CD4-positive, alpha-beta T cell (primary cell): ENCODE measurements around the gene CABP4. TPM values are rescaled to one million over a fixed set of nuclear protein-coding genes. Genes with fewer than 3 reads are reported as not detected.

Experiments used
- ATAC-seq: fragments of 200-7000 bp; cut with Tn5 transposase; one replicate; pipeline ENCODE4 v1.10.0; 2022; ENCODE audit warnings: mild to moderate bottlenecking; ENCODE audit not compliant: poor library complexity
- CTCF ChIA-PET: fragments of 350-600 bp; sonication (Branson Sonifier 250); formaldehyde crosslinking; loops from one replicate; lab custom pipeline; 2021; ENCODE audit warnings: antibody characterized with exemption, inconsistent platforms; lab: Charles Lee
- POLR2A ChIA-PET: fragments of 350-600 bp; sonication (Branson Sonifier 250); formaldehyde crosslinking; loops from one replicate; lab custom pipeline; 2021; ENCODE audit warnings: antibody characterized with exemption, inconsistent platforms; lab: Charles Lee
- DNase-seq, 14 experiments: peaks; one replicate each; pipeline ENCODE4 v3.0.0-alpha.2; 2013 to 2020; ENCODE audit warnings: mixed read lengths in 2 of 14
- H3K27ac ChIP-seq, 2 donors: one replicate each; pipeline versions ENCODE4 v1.5.1 to v1.7.0; 2013; ENCODE audit warnings: low read length in 2 of 2, low read depth in 1 of 2, mild to moderate bottlenecking in 1 of 2
- H3K27me3 ChIP-seq, 2 experiments: 1 replicate in 1 of 2; 2 replicates in 1 of 2; pipeline versions ENCODE4 v1.6.1 to v1.7.0; 2013; ENCODE audit warnings: low read length in 2 of 2, control low read depth in 1 of 2, mild to moderate bottlenecking in 1 of 2, moderate library complexity in 1 of 2; ENCODE audit not compliant: insufficient read depth in 2 of 2, control insufficient read depth in 1 of 2
- H3K36me3 ChIP-seq: one replicate; pipeline ENCODE4 v1.6.1; 2013; ENCODE audit warnings: low read length, control low read depth; ENCODE audit not compliant: insufficient read depth
- H3K4me1 ChIP-seq: one replicate; pipeline ENCODE4 v1.6.1; 2013; ENCODE audit warnings: low read length, control low read depth; ENCODE audit not compliant: insufficient read depth
- H3K4me3 ChIP-seq: one replicate; pipeline ENCODE4 v1.5.1; 2013; ENCODE audit warnings: mild to moderate bottlenecking, low read length, moderate library complexity
- H3K9me3 ChIP-seq, 2 experiments: 1 replicate in 1 of 2; 2 replicates in 1 of 2; pipeline versions ENCODE4 v1.6.1 to v1.7.0; 2013; ENCODE audit warnings: low read length in 2 of 2, mild to moderate bottlenecking in 2 of 2, control low read depth in 1 of 2, moderate library complexity in 1 of 2; ENCODE audit not compliant: control insufficient read depth in 1 of 2, insufficient read depth in 1 of 2
- H3K27ac Mint-ChIP-seq: one replicate; pipeline ENCODE4 v1.8.0; 2020; ENCODE audit warnings: mixed read lengths
- H3K27me3 Mint-ChIP-seq: one replicate; pipeline ENCODE4 v1.8.0; 2021; ENCODE audit warnings: mixed read lengths
- H3K36me3 Mint-ChIP-seq: one replicate; pipeline ENCODE4 v1.8.0; 2021; ENCODE audit warnings: low read depth, mixed read lengths
- H3K4me1 Mint-ChIP-seq: one replicate; pipeline ENCODE4 v1.8.0; 2021; ENCODE audit warnings: low read depth, mixed read lengths
- H3K4me3 Mint-ChIP-seq: one replicate; pipeline ENCODE4 v1.8.0; 2020; ENCODE audit warnings: mild to moderate bottlenecking, mixed read lengths
- H3K9me3 Mint-ChIP-seq: one replicate; pipeline ENCODE4 v1.8.0; 2020; ENCODE audit warnings: mixed read lengths
- intact Hi-C, 2 experiments: fragments of 100-400 bp; cut with DNase I in 1 of 2; cut with micrococcal nuclease in 1 of 2; formaldehyde crosslinking; loops; one replicate each; pipeline versions ENCODE4 v1.15.1 to v1.9.0; 2023 to 2025; cut with DNase I, micrococcal nuclease
- total RNA-seq, 174 experiments: library from RNA in 2 of 174; stranded (reverse) in 2 of 174; gene quantifications; one replicate each; pipeline ENCODE4 v1.2.3 and lab custom pipeline; 2021 to 2026
- TF ChIP-seq, protein P1 (sequence below): fragments of 200-600 bp; IDR thresholded peaks from one replicate; pipeline ENCODE4 v1.8.0; 2022; ENCODE audit warnings: antibody characterized with exemption, mild to moderate bottlenecking

CABP4 gene
- total RNA-seq, 2 experiments from 2014 or later: 7.5 to 8.5 TPM

DNA sequence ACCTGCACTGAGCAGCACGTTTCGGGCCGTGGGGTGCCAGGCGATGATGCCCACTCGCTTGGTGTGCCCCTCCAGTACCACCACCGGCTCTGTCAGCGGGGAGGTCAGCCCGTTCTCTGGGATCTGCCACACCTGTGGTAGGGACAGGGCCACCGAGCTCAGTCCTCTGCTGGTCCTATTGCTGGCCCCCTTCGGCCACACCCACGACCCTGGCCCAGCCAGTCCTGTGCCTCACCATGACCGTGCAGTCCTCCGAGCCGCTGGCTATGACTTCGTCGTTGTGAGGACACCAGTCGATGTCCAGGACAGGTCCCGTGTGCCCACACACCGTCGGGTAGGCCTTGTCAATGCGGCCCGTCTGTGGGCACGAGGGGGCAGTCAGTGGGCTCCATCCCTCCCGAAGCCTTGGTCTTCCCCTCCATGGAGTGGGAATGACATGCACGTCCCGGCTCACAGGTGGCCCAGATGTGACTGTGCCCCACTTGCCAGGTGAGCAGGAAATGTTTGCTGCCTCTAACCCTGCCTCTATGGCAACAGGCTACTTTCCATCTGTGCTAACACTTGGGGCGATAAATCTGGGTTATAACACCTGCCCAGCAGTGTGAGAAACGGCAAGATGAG is 13.3 kb upstream of the CABP4 start:
- H3K4me1 Mint-ChIP-seq: peaks cover 74% of the 10 kb centered on the region
- Histone ChIP-seq H3K9me3 (no peaks in the 10 kb centered on the region), H3K4me3 (no peak overlapping the region), H3K27me3 (no peaks in the 10 kb centered on the region), H3K36me3 (no peaks in the 10 kb centered on the region), H3K27ac (peak overlapping the region; percentile 0 to 94), H3K4me1 (peaks cover 82% of the 10 kb centered on the region)
- DNase-seq (peak in 2 of 14 experiments; percentile 64 to 71), ATAC-seq (peak; percentile 12)
- no peaks in the 10 kb centered on the region for H3K27me3 Mint-ChIP-seq
- H3K27ac Mint-ChIP-seq: peak overlapping the region; percentile 98
- ChIA-PET POLR2A (interaction anchor here (1.2 to 17.7 kb wide), 9 partner anchors 12 to 202 kb away, joined by 3 to 411 read pairs (median 6); partner anchors contain the start of genes AIP, CABP4, CARNS1 and GPR152), CTCF (interaction anchor here (1.6 kb wide), 1 partner anchor 40 kb away, joined by 6 read pairs; the partner anchor contains the start of gene PPP1CA)
- peaks cover 25% of the 10 kb centered on the region for H3K36me3 Mint-ChIP-seq
- intact Hi-C loops: no loop called here
- H3K9me3 Mint-ChIP-seq: no peaks in the 10 kb centered on the region
- TF ChIP-seq, protein P1, sequence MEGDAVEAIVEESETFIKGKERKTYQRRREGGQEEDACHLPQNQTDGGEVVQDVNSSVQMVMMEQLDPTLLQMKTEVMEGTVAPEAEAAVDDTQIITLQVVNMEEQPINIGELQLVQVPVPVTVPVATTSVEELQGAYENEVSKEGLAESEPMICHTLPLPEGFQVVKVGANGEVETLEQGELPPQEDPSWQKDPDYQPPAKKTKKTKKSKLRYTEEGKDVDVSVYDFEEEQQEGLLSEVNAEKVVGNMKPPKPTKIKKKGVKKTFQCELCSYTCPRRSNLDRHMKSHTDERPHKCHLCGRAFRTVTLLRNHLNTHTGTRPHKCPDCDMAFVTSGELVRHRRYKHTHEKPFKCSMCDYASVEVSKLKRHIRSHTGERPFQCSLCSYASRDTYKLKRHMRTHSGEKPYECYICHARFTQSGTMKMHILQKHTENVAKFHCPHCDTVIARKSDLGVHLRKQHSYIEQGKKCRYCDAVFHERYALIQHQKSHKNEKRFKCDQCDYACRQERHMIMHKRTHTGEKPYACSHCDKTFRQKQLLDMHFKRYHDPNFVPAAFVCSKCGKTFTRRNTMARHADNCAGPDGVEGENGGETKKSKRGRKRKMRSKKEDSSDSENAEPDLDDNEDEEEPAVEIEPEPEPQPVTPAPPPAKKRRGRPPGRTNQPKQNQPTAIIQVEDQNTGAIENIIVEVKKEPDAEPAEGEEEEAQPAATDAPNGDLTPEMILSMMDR: no peak
- peak overlapping the region; percentile 82 for H3K4me3 Mint-ChIP-seq

DNA sequence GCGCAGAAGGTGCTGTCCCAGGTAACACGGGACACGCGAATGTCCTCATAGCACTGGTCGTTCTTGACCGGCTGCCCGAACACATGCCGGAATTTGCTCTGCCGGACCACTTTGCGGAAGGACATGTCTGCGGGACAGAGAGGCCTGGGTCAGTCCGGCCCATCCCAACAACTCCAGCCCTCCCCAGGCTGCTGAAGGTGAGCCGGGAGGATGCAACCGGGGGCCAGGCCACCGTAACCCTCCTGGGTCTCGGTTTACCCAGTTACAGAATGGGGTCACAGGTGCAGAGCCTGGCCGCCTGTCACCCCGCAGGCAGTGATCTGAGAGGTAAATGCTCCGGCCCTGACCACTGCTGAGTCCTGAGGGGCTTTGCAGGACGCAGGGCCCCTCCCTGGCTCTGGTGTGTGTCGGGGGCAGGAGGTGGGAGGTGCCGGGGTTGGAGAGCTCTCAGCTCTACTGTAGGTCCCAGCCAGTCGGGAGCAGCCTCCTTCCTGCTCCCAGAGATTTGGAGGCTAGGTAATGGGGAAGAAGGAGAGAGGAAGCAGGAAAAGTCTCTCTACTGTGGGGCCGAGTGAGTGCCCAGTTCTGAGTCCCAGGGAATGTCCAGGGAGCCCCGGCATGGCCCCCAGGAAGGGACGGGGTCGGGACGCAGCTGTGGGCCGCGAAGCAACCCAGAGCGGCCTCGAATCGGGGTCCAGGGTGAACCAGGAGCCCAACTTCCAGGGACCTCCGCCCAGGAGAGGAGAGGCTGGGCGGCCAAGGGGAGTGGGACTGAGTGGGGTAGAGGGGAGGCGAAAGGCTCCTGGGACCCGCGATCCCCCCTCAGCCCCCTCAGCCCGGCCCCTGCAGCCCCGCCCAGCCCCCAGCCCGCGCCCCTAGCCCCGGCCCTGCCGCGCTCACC is 12.4 kb upstream of the CABP4 start:
- no peaks in the 10 kb centered on the region for H3K9me3 ChIP-seq
- Mint-ChIP-seq H3K36me3 (peaks cover 16% of the 10 kb centered on the region), H3K4me3 (peak overlapping the region; percentile 82), H3K9me3 (no peaks in the 10 kb centered on the region), H3K27ac (peak overlapping the region; percentile 98), H3K4me1 (peaks cover 81% of the 10 kb centered on the region), H3K27me3 (no peaks in the 10 kb centered on the region)
- no peak for DNase-seq
- no peaks in the 10 kb centered on the region for H3K36me3 ChIP-seq
- H3K4me3 ChIP-seq: no peak overlapping the region
- no peaks in the 10 kb centered on the region for H3K27me3 ChIP-seq
- TF ChIP-seq, protein P1: no peak
- ChIA-PET POLR2A (interaction anchor here (0.8 to 4.4 kb wide), 6 partner anchors 9 to 39 kb away, joined by 3 to 21 read pairs (median 7); partner anchors contain the start of genes RPS6KB2 and TBC1D10C), CTCF (interaction anchor here (1.4 kb wide), 1 partner anchor 92 kb away, joined by 3 read pairs; no protein-coding TSS in a partner anchor)
- intact Hi-C loops: no loop called here
- peak overlapping the region; percentile 22 to 37 for H3K27ac ChIP-seq
- H3K4me1 ChIP-seq: peaks cover 91% of the 10 kb centered on the region
- ATAC-seq: no peak

DNA sequence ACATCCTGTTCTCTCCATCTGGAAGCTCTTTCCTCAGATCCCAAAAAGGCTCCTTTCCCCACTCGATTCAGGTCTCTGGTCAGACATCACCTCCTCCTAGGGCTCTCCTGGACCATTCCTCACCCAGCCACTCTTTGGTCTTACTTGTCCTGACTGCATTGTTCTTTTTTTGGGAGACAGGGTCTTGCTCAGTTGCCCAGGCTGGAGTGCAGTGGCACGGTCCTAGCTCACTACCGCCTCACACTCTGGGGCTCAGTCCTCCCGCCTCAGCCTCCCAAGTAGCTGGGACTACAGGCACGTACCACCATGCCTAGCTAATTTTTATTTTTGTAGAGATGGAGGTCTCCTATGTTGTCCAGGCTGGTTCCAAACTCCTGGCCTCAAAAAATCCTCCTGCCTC is 9.6 kb upstream of the CABP4 start:
- DNase-seq (no peak), ATAC-seq (no peak)
- Histone ChIP-seq H3K4me1 (peaks cover 94% of the 10 kb centered on the region), H3K27me3 (no peaks in the 10 kb centered on the region), H3K36me3 (no peaks in the 10 kb centered on the region), H3K9me3 (no peaks in the 10 kb centered on the region), H3K4me3 (no peak overlapping the region), H3K27ac (peak overlapping the region; percentile 83 to 90)
- peak overlapping the region; percentile 100 for H3K27ac Mint-ChIP-seq
- TF ChIP-seq, protein P1: no peak
- ChIA-PET CTCF (no interaction called here), POLR2A (interaction anchor here (0.9 to 16.8 kb wide), 8 partner anchors 7 to 46 kb away, joined by 3 to 110 read pairs (median 4); partner anchors contain the start of genes PTPRCAP, TBC1D10C and TMEM134)
- no peaks in the 10 kb centered on the region for H3K9me3 Mint-ChIP-seq
- peaks cover 81% of the 10 kb centered on the region for H3K4me1 Mint-ChIP-seq
- peaks cover 5% of the 10 kb centered on the region for H3K36me3 Mint-ChIP-seq
- intact Hi-C loops: no loop called here
- H3K27me3 Mint-ChIP-seq: no peaks in the 10 kb centered on the region
- peak overlapping the region; percentile 84 for H3K4me3 Mint-ChIP-seq
